GM12874 (cell line): ENCODE measurements around the gene SNX25.

ENCODE experiments used
- TF ChIP-seq, protein P1 (sequence below): IDR thresholded peaks from 2 replicates; pipeline ENCODE4 v1.5.1; 2011; ENCODE audit warnings: low read depth, mild to moderate bottlenecking, control low read depth, low read length, moderate library complexity; ENCODE audit not compliant: insufficient read depth

Gene SNX25

DNA sequence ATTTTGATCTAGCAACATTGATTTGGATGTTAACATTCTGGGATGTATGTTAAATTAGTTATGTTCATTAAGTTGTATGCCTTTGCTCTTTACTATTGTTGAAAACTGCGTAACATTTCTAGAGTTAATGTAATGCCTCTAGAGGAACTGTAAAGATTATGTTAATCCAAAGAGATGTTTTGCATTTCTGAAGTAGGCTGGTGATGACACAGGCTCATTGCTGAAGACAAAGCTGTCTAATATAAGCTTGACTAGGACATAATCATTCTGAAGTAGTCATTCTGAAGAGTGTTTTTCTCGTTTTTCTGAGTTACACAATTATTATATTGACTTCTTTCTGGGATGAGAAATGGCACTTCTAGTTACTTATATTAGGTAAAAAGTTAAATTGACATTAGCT, 113.4 kb downstream of the SNX25 start:
- TF ChIP-seq, protein P1, sequence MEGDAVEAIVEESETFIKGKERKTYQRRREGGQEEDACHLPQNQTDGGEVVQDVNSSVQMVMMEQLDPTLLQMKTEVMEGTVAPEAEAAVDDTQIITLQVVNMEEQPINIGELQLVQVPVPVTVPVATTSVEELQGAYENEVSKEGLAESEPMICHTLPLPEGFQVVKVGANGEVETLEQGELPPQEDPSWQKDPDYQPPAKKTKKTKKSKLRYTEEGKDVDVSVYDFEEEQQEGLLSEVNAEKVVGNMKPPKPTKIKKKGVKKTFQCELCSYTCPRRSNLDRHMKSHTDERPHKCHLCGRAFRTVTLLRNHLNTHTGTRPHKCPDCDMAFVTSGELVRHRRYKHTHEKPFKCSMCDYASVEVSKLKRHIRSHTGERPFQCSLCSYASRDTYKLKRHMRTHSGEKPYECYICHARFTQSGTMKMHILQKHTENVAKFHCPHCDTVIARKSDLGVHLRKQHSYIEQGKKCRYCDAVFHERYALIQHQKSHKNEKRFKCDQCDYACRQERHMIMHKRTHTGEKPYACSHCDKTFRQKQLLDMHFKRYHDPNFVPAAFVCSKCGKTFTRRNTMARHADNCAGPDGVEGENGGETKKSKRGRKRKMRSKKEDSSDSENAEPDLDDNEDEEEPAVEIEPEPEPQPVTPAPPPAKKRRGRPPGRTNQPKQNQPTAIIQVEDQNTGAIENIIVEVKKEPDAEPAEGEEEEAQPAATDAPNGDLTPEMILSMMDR, result no peak

DNA sequence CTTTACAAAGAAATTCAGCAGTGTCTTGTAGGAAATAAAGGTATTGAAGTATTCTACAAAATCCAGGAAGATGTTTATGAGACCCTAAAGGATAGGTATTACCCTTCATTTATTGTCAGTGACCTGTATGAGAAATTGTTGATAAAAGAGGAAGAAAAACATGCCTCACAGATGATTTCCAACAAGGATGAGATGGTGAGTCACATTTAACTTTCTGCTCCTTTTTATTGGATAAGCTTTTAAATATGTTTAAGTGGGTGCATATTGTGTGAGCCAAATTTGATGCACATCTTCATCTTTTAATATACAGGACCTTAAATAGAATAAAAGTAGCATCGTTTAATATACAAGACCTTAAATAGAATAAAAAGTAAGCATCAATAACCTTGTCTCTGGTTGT, 114.2 kb downstream of the SNX25 start:
- TF ChIP-seq, protein P1, result no peak

DNA sequence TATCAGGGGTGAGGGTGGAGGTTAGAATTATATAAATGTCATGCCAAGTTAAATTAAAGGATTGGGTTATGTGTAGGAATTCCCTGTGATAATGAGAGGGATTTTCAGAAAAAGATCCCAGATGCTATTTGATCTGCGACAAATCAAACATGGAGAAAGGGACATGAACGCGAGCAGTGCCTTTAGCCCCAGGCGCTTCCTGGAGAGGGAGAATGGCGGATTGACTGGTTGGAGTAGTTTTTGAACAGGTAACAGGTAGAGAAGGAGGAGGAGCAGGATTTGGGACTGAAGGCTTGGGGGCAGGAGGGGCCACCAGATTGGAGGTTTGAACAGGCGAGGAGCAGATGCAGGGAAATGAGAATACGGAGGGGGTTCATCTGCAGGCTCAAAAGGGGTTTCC, 119.2 kb downstream of the SNX25 start:
- TF ChIP-seq, protein P1, result no peak

DNA sequence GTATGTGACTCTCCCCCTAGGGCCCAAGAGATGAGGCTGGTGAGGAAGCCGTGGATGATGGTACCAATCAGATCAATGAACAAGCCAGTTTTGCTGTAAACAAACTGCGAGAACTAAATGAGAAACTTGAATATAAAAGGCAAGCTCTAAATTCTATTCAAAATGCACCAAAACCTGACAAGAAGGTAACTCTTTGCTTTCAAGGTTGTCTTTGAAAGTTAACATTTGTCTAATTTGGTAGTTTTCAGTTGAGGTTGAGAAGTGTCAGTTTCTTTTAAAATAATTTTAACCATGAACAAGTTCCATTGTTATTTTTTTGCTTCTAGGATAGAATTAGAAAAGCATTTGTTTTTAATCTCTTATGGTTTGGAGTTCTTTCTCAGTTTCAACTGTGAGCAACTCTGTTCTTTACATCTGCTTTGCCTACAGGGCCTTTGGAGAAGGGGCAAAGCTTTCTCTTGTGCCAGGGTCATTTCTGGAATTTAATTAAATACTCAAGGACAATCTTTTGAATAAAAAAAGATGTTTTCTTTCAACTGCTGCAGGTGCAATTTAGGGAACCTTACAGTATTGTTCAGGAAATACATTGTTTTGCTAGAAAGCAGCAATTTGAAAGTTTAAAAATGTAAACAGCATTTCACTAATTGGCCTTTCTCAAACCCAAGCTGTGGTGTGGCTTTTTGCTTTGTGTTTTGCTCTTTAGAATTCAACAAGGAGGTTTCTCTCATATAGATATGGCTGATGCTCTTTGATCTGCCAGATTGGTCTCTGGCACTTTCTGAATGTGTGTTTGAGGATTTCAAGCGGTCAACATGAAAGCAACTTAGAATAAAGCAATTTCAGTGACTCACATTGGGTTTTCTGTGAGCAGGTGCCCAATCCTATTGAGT, 123.4 kb downstream of the SNX25 start:
- TF ChIP-seq, protein P1, result no peak

DNA sequence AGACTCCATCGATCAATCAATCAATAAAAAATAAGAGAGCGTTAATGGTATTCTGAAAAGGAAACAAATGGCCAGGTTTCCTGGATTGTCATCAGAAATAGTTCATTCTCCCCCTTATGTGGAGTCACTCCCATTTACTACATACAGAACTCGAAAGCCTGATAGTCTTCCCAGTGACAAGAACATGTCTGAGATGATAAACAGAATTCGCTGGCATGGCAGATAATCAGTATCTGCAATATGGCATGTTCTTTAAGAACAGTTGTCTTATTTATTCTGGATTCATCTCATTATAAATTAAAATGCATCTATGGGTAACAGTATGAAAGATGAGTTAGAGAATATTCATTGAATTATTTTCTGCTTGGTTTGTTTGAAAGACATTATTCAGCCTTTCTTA, 124.9 kb downstream of the SNX25 start:
- TF ChIP-seq, protein P1, result no peak

DNA sequence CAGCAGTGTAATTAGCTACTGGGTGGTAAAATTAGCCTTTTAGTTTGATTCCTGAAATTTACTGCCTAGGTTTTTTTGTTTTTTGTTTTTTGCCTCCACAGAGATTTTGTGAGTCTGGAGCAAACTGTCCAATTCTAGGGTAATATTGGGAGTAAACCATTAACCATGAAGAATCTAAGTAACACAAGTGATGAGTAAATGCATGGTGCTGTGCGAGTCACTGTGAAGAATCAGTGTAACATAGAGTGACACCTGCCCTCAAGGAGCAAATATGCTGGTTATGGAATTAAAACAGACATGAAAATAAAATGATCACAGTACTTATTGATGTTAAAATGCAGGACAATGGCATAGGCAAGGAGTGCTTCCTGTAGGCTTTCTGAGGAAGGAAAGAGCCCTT, 126.2 kb downstream of the SNX25 start:
- TF ChIP-seq, protein P1, result no peak

DNA sequence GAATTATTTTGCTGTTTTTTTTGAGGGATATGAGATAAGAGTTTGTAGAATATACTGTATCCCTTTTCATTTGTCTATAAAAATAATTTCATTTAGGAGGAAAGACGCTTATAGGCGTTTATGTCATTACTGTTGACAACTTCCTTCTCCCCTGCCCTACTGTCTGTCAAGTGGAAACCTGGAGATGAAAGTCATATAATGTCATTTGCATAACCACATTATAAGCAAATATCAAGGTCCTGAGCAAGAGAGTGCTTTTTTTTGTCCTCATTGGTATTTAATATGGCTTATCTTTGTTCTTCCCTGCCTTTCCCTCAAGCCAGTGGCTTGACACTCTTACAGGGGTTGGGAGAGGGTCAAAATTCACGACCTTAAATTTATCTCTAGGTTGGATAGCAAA, 130.5 kb downstream of the SNX25 start:
- TF ChIP-seq, protein P1, result no peak
